GM18517 (cell line): Measurements from ENCODE around the gene GNB5.
"Not testable (repeated sequence)": the region's sequence is repeated elsewhere in the genome, so short reads cannot be mapped to it uniquely, and the experiment has no call there.

Experiments used
- ATAC-seq: cut with Tn5 transposase; IDR thresholded peaks from one replicate; pipeline ENCODE4 v1.9.1; 2021; ENCODE audit warnings: mild to moderate bottlenecking, moderate library complexity; ENCODE audit not compliant: unreplicated experiment

Gene GNB5

DNA sequence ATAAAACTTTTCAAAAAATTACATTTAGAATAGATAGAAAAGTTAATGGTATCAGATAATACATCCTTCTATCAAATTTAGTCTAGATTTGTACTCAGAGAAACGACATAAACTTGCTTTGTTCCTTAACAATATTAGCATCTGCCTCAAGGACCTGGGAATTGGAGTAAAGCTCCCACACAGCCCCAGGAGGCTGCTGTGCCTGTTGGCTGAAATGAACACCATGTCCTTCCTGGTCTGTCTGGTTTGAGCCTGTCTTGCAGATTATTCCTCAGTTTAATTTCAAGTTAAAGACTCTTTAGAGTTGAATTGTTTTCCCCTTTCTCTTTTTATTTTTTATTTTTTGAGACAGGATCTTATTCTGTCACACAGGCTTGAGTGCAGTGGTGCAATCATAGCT, 19.4 kb downstream of the GNB5 start:
- ATAC-seq: no peak

DNA sequence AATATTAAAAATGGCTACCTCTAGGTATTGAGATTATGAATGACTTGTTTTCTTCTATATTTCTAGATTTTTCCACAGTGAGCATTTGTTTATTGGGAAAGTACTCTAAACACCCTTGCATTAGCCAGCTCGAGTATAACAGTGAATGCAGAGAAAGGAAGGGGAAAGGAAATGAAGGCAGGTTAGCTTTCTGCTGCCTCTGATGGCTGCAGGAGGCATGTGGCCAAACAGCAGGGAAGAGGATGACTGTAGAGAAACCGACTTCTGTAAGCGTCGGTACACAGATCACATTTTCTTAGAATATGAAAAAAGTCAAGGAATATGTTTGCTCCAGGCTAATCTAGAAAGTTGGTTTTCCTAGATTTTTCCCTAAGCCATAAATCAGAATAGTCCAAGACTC, 19.8 kb downstream of the GNB5 start:
- no peak for ATAC-seq

DNA sequence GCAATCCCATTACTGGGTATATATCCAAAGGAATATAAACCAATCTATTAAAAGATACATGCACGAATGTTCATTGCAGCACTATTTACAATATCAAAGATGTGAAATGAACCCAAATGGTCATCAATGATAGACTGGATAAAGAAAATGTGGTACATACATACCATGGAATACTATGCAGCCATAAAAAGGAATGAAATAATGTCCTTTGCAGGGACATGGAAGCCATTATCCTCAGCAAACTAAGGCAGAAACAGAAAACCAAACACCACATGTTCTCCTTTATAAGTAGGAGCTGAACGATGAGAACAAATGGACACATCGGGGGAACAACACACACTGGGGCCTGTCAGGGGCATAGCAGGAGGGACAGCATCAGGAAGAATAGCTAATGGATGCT, 21.0 kb downstream of the GNB5 start:
- not testable (repeated sequence) for ATAC-seq

DNA sequence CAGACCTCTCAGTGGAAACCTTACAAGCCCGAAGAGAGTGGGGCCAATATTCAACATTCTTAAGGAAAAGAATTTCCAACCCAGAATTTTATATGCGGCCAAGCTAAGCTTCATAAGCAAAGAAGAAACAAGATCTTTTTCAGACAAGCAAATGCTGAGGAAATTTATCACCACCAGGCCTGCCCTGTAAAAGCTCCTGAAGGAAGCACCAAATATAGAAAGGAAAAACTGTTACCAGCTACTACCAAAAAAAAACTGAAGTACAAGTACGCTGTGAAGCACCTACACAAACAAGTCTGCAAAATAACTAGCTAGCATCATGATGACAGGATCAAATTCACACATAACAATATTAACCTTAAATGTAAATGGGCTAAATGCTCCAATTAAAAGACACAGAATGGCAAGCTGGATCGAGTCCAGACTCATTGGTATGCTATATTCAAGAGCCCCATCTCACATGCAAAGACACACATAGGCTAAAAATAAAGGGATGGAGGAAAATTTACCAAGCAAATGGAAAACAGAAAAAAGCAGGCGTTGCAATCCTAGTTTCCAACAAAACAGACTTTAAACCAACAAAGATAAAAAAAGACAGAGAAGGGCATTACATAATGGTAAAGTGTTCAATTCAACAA, 25.6 kb downstream of the GNB5 start:
- not testable (repeated sequence) for ATAC-seq

DNA sequence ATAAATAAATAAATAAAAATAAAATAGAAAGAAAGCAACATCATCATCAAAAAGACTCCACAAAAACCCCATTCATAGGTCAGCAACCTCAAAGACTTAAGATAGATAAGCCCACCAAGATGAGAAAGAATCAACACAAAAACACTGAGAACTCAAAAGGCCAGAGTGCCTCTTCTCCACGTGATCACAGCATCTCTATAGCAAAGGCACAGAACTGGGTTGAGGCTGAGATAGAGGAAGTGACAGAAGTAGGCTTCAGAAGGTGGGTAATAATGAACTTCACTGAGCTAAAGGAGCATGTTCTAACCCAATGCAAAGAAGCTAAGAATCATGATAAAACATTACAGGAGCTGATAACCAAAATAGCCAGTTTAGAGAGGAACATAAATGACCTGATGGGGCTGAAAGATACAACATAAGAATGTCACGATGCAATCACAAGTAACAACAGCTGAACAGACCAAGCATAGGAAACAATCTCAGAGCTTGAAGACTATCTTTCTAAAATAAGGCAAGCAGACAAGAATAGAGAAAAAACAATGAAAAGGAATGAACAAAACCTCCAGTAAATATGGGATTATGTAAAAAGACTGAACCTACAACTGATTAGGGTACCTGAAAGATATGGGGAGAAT, 26.4 kb downstream of the GNB5 start:
- ATAC-seq: no peak

DNA sequence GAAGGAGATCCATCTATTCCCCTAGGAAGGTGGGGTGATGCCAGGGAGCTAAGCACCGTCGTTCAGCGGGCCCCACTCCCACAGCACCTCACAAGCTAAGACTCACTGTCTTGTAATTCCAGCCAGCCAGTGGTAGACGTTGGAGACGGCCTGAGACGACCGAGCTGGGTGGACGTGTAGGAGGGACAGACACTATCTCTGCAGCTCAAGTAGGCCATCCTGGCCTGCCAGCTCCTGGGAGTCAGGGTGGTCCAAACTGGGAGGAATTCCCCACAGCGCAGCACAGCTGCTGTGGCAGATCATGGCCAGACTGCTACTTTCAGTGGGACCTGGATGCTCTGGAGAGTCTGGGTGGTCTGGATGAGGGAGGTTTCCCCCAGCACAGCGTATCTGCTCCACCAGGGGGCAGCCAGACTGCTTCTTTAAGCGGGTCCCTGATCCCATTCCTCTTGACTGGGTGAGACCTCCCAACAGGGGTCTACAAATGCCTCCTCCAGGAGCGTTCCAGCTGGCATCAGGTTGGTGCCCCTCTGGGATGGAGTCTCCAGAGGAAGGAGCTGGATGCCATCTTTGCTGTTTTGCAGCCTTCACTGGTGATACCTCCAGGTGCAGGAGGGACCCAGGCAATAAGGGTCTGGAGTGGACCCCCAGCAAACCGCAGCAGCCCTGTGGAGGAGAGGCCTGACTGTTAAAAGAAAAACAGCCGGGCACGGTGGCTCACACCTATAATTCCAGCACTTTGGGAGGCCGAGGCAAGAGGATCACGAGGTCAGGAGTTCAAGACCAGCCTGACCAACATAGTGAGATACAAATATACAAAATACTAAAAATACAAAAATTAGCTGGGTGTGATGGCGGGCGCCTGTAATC, 27.6 kb downstream of the GNB5 start:
- ATAC-seq: no peak

DNA sequence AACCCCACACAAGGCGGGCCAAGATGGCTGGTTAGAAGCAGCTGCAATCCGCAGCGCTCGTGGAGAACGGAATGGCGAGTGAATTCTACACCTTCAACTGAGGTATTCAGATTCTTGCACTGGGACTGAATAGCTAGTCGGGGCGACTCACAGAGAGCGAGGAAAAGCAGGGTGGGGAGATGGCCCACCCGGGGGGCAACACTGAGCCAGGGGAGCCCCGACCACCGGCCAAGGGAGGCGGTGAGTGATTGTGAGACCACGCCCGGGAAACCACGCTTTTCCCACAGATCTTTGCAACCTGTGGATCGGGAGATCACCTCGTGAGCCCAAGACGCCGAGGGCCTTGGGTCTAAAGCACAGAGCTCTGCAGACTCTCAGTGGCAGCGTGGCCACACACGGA, 28.3 kb downstream of the GNB5 start:
- ATAC-seq: no peak

DNA sequence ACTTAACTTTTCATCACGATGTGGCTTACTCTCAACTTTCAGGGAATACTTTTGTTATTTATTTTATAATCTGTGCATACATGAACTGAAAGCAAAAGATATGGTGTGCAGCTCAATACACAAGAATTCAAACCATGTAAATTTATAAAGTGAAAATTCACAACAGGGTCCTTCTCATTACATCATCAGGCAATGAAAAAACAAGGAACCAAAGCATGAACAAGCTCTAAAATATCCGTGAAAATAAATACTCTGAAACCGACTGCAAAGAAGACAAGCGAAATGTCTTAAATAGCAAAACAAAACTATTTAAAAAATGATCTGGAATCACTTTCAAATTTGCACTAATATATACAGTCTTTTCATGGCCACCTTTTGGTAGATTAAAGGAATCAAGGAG, 28.9 kb downstream of the GNB5 start:
- ATAC-seq: no peak

DNA sequence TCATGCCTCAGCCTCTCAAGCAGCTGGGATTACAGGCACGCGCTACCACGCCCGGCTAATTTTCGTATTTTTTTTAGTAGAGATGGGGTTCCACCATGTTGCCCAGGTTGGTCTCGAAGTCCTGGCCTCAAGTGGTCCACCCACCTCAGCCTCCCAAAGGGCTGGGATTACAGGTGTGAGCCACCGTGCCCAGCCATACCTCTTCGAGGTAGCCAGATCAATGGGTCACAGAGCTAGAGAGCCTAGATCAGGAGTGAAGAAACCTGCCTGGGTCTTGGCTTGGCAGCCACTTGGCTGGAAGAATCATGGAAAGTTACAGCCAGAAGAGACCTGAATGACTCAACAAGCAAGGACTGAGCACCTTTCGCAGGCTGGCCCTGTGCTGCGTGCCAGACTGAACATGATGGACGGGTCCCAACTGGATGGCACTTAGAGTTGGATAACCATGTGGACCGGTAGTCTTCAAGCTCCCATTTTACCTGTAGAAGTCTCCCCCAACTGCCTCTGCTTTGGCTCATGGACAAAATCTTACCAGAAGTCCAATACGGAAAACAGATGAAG, 29.7 kb downstream of the GNB5 start:
- ATAC-seq: no peak

DNA sequence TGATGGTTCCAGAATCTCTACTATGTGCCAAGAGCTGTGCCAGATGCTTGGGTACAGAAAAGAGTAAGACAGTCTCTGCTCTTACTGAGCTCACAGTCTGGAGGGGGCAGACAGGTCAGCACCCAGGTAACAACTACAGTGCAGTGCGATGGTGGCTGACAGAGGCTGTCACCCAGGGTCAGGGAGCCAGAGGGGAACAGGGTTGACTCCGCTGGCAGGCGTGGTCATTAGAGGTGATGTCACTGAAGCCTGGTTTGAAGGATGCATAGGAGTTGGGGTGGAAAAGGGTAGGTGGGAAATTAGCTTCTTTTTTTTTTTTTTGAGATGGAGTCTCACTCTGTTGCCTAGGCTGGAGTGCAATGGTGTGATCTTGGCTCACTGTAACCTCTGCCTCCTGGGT, 31.5 kb downstream of the GNB5 start:
- ATAC-seq: no peak

DNA sequence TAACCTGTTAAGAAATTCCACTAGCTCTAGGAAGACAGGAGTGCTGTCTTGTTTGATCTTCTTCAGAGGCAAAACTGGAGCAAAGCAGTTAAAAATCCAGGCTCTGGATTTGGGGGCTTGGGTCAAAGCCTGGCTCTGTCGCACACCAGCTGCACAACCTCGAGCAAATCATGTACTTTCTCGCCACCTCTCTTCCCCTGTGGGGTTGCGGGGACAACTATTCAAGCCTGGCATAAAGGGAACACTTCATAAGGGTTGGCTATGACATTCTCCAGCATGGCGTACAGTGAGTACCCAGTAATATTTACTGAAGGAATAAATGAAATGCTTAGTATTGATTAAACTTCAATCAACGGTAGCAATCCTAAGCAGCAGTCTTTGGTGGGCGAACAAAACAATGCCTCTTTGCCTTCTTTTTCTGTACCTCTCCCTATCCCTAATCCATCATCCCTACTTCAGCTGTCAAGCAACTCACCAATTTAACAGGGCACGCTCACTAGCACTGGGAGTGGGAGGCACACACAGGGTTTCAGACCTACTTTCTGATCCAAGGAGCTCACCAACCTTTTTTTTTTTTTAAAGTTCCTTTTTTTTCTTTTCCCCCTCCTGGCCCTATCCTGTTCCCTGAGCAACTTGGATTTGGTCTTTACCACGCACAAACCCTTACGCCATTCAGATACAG, 33.0 kb downstream of the GNB5 start:
- ATAC-seq: no peak

DNA sequence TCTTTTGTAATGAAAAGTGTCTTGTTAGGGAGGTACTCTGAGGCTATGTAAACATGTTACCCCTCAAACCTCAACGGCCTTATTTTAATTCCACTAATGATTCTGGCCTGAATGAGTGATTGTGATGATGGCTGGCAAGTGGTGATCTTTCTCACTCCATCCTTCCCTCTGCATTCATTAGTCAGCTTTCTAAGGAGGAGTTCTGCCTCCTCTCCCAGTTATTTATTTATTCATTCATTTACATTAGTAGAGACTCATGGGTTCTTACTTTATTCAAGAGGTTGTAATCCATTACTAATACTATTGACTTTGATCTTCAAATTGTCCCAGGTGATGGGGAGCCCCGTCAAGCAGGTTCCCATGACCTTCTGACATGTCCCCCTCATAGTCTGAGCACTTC, 35.3 kb downstream of the GNB5 start:
- ATAC-seq: no peak

DNA sequence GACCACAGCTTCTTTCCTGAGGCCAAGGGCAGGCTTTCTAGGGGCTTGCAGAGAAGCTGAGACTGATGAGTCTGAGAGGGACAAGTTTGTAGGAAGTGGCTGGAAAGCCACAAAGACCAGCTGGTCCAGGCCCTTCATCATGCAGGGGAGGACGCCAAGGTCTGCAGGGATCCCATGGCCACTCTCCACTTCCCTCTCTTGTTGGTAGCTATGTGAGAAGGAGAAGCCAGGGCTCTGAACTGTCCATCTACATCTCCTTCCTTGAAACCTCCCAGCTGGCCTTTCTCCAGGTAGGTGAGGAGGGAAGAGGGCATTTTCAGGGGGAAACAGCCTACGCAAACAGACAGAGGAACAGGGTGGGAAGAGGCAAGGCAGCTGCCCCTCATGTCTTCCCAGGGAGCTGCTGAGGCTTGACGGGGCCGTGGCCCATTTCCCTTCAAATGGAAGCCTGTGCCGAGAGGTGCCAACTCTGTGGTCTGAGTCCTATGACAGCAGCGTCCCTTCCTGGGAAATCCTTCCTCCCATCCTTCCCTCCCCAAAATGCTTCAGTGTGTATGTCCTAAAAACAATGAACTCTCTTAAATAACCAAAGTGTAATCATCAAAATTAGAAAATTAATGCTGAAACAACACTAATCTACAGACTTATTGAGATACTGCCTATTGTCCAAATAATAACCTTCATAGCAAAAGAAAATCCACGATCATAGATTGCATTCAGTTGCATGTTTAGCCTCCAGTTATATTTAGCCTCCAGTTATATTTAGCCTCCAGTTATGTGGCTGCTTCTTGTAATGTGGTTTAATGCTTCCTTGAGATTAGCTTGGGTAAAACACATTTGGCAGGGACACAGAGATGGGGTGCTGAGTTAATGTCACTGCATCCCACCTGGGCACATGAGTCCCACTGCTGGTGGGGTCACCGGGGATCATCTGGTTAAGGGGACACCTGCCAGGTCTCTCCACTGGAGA, 36.0 kb downstream of the GNB5 start:
- no peak for ATAC-seq

DNA sequence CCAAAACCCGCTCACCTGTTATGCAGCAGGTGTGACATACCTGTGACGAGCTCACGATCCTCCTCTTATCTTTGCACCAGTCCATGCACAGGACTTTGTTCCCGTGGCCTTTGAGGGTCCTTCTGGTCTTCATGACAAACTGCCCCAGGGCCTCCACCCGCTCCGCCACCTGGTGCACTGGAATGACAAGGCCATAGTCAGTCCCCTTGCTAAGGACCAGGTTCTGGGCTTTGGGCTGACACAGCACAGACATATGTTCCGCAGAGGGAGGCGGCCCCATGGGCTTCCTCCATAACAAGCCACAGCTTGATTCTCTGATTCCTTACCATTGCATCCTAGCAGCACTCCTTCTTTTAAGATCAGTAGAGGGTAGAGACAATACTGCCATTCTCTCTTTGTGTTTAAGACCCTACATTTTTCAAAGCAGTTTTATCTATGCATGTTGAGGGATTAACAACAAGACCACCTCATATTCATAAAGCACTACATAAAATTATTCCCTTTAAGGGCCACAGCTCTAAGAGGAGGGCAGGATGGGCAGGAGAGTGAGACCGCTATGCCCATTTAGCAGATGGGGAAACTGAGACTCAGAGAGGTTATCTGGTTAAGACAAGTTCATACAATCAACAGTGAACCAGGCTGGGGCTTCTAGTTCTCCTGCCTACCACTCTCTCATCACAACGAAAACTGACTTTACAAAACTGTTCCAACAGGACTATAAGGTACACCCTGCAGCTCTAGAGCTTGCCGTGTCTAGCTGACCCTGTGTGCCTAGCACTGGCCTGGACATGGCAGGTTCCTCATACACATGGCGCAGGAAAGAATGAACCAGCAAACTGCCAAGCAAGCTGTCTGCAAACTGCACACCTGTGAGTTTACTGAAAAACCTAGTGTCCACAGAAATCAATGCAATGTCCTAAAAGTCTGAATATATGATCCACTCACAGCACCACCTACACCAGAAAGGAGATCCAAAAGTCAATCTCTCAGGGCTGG, 37.0 kb downstream of the GNB5 start:
- ATAC-seq: no peak

DNA sequence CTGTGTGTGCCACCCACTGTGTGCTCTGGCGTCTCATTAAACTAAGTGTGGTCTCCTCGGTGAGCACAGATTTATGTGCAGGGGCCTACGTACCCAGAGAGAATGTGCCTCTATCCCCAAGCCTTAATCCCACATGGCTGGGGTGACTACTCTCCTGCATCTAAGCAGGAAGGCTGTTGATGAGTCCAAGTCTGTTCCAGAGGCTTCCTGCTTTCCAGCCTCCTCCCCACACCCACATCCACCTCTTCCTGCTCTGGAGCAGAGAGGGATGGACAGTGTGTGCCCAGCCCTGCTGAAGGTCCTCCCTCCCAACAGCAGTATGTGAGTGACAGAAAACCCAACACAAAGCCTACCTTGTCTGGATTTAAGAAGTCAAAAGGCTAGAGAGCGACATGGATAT, 39.8 kb downstream of the GNB5 start:
- no peak for ATAC-seq

DNA sequence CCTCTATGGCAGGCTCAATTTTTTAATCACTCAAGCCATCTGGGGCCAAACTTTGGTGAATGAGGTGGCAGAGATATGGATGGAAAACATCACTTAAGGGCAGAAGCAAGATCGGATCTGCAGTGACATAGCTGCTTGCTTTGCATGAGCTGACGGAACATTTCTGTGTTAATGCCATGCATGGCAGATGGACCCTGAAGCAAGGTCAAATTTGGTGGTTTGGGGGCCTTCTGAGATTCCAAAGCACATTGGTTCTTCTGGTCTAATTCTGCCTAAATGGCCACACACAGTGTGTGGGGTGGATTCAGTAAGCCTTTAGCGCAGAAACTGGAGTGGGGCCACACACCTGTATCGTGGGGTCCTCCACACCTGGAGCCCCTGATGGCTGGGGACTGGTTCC, 40.3 kb downstream of the GNB5 start:
- no peak for ATAC-seq

DNA sequence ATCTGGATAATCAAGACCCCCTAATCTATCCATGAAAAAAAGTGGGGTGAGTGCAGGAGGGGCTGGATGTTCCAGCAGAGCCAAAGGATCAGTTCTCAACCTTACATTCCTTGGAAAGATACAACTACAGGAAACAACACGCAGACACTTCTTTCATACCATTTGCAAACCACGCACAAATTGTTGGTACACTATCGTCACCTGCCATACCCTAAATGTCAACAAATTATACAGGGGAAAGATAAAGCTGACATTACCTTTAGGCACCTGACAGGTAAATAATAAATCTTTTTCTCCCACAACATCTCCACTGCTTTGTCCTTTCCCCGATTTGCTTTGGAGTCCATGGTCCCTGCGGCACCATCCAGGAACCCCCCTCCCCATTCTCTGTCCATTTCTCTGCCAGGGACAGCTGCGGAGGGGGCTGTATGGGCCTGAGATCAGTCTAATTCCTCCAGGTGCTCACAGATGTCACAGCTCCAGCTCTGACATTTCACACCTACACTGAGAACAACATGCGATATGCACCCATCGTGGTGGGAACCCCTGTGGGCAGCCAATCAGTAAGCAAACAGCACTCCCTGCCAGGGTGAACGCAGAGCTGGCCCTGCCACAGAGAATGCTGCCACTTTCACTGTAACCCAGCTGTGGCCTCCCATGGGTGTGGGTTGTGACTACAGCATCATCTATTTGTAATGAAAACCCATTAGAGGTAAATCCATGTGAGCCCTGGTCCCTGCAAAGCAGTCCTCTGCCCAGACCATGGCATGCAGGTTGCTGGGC, 41.0 kb downstream of the GNB5 start:
- ATAC-seq: no peak

DNA sequence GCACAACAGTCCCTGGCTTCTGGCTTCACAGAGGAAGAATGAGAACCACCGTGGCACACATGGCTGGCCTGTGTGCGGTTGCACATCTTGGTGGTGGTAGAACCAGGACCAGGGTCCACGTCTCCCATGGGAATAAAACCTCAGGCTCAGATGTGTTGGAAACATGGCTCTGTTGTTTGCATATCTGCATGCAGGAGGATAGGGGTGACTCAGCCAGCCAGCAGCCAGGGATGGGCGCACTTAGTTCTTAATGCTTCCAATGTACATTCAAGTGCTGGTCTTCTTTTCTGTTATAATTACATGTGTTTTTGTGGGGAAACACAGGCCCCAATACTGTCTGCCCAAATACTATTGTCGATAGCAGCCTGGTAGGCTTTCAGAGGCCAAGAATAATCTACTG, 42.8 kb downstream of the GNB5 start:
- no peak for ATAC-seq
